BJ (cell line): ENCODE data around the gene ABCC4. TPM values are rescaled to one million over a fixed set of nuclear protein-coding genes. Genes with fewer than 3 reads are reported as not detected.

Experiments used
- CTCF ChIA-PET: fragments of 350-600 bp; formaldehyde crosslinking; extraction: SDS; loops from one replicate; lab custom pipeline; 2021; ENCODE audit warnings: antibody characterized with exemption, inconsistent platforms; lab: Yijun Ruan, JAX
- POLR2A ChIA-PET: fragments of 300-600 bp; sonication (Branson Sonifier 250); formaldehyde crosslinking; extraction: SDS; loops from one replicate; lab custom pipeline; 2021; ENCODE audit warnings: antibody characterized with exemption; lab: Charles Lee
- DNase-seq: peaks from one replicate; pipeline ENCODE4 v3.0.0-alpha.2; 2011; ENCODE audit warnings: low read depth
- H3K27me3 ChIP-seq: 2 replicates; pipeline ENCODE4 v1.6.0; 2011; ENCODE audit warnings: low read length; ENCODE audit not compliant: control insufficient read depth, insufficient read depth
- H3K36me3 ChIP-seq: 2 replicates; pipeline ENCODE4 v1.5.1; 2011; ENCODE audit warnings: low read length; ENCODE audit not compliant: control insufficient read depth, insufficient read depth
- H3K4me3 ChIP-seq: 2 replicates; pipeline ENCODE4 v1.5.1; 2011; ENCODE audit warnings: low read depth, mild to moderate bottlenecking, control low read depth, low read length
- CTCF ChIP-seq: IDR thresholded peaks from 2 replicates; pipeline ENCODE4 v1.5.1; 2011; ENCODE audit warnings: low read depth, mild to moderate bottlenecking, control low read depth, inconsistent platforms, low read length, moderate library complexity; ENCODE audit not compliant: insufficient read depth
- polyA plus RNA-seq: library from polyadenylated mRNA; depleted of rRNA; stranded (reverse); fragments of >200 nt; gene quantifications from 2 replicates; pipeline ENCODE4 v1.2.3, GENCODE V29; 2011

ABCC4 gene
- polyA plus RNA-seq, 1 experiment: 11.2 TPM

- CTCF ChIA-PET: no interaction called here
- no peak for DNase-seq
- no peaks in the 10 kb centered on the region for H3K36me3 ChIP-seq
- no peaks in the 10 kb centered on the region for H3K27me3 ChIP-seq
- POLR2A ChIA-PET: no interaction called here
- no peak overlapping the region for H3K4me3 ChIP-seq
- TF ChIP-seq CTCF: no peak
Measured at GRCh38 chr13:95083066-95083465, 218.2 kb downstream of the ABCC4 start.

GRCh38 chr13:95075506-95075905, 225.7 kb downstream of the ABCC4 start:
- no peak for TF ChIP-seq CTCF
- CTCF ChIA-PET: interaction anchor here (1.2 kb wide), 1 partner anchor 87 kb away, joined by 3 read pairs; no protein-coding TSS in a partner anchor
- POLR2A ChIA-PET: interaction anchor here (0.5 kb wide), 1 partner anchor 200 kb away, joined by 11 read pairs; no protein-coding TSS in a partner anchor

GRCh38 chr13:95074820-95075219, 226.4 kb downstream of the ABCC4 start:
- Histone ChIP-seq H3K36me3 (no peaks in the 10 kb centered on the region), H3K4me3 (no peak overlapping the region), H3K27me3 (no peaks in the 10 kb centered on the region)
- ChIA-PET POLR2A (no interaction called here), CTCF (interaction anchor here (1.0 to 1.2 kb wide), 2 partner anchors 10 to 115 kb away, joined by 3 read pairs; no protein-coding TSS in a partner anchor)
- no peak for DNase-seq
- no peak for TF ChIP-seq CTCF

More at GRCh38 chr13:95075506-95075905, 225.7 kb downstream of the ABCC4 start:
- no peaks in the 10 kb centered on the region for H3K36me3 ChIP-seq
- no peak overlapping the region for H3K4me3 ChIP-seq
- no peaks in the 10 kb centered on the region for H3K27me3 ChIP-seq
- DNase-seq: no peak

- H3K4me3 ChIP-seq: no peak overlapping the region
- peak; percentile 46 for DNase-seq
- H3K36me3 ChIP-seq: no peaks in the 10 kb centered on the region
- ChIA-PET POLR2A (no interaction called here), CTCF (interaction anchor here (1.0 to 1.2 kb wide), 2 partner anchors 9 to 116 kb away, joined by 3 read pairs; no protein-coding TSS in a partner anchor)
- TF ChIP-seq CTCF: no peak
- no peaks in the 10 kb centered on the region for H3K27me3 ChIP-seq
Measured at GRCh38 chr13:95073747-95074311, 227.4 kb downstream of the ABCC4 start.

GRCh38 chr13:95067303-95067702, 233.9 kb downstream of the ABCC4 start:
- TF ChIP-seq CTCF: no peak
- ChIA-PET POLR2A (no interaction called here), CTCF (interaction anchor here (1.6 kb wide), 1 partner anchor 337 kb away, joined by 4 read pairs; no protein-coding TSS in a partner anchor)
- no peak for DNase-seq
- Histone ChIP-seq H3K36me3 (no peaks in the 10 kb centered on the region), H3K27me3 (no peaks in the 10 kb centered on the region), H3K4me3 (no peak overlapping the region)
